Measurements from ENCODE around the gene PTPA.

PTPA gene

DNA sequence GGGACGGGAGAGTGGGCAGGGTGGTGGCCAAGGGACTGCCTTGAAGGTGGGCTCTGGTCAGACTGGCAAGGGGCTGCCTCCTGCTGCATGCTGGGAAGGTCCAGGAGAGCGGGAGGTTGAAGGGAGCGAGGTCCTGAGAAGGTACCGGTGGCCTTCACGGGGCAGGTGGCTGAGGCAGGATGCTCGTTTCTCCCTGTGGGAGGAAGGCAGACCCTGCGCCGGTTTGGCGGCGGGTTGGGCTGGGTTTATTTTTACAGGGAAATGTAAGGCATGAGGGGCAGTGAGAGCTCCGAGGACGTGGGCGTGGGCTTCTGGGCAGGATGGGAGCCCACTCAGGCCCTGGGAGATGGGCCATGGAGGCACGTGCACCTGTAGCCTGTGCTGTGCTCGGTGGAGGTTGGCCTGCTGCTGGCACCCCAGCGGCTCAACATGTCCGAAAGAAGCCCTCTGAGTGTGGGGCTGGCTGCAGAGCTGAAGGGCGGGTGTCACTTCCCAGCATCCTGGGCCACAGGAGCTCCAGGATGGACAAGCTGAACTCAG, 39.5 kb downstream of the PTPA start:
- H3K9me3 ChIP-seq (ENCODE audit: control insufficient read depth, insufficient read depth, low read depth, low read length) = no peaks in the 10 kb centered on the region
- TF ChIP-seq, protein P1, sequence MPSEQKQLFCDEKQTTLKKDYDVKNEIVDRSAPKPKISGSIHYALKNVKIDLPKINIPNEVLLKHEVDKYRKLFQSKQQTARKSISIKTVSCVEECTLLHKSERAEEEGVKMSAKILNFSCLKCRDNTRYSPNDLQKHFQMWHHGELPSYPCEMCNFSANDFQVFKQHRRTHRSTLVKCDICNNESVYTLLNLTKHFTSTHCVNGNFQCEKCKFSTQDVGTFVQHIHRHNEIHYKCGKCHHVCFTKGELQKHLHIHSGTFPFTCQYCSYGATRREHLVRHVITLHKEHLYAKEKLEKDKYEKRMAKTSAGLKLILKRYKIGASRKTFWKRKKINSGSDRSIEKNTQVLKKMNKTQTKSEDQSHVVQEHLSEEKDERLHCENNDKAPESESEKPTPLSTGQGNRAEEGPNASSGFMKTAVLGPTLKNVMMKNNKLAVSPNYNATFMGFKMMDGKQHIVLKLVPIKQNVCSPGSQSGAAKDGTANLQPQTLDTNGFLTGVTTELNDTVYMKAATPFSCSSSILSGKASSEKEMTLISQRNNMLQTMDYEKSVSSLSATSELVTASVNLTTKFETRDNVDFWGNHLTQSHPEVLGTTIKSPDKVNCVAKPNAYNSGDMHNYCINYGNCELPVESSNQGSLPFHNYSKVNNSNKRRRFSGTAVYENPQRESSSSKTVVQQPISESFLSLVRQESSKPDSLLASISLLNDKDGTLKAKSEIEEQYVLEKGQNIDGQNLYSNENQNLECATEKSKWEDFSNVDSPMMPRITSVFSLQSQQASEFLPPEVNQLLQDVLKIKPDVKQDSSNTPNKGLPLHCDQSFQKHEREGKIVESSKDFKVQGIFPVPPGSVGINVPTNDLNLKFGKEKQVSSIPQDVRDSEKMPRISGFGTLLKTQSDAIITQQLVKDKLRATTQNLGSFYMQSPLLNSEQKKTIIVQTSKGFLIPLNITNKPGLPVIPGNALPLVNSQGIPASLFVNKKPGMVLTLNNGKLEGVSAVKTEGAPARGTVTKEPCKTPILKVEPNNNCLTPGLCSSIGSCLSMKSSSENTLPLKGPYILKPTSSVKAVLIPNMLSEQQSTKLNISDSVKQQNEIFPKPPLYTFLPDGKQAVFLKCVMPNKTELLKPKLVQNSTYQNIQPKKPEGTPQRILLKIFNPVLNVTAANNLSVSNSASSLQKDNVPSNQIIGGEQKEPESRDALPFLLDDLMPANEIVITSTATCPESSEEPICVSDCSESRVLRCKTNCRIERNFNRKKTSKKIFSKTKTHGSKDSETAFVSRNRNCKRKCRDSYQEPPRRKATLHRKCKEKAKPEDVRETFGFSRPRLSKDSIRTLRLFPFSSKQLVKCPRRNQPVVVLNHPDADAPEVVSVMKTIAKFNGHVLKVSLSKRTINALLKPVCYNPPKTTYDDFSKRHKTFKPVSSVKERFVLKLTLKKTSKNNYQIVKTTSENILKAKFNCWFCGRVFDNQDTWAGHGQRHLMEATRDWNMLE (tag by site-specific recombination; conservative IDR thresholded peaks at IDR 0.05; ENCODE audit: low read depth) = no peak
- no peak for TF ChIP-seq ZNF514 (tag by site-specific recombination; IDR thresholded peaks at IDR 0.05)
- H3K27ac ChIP-seq (ENCODE audit: extremely low read depth, low read depth, low read length) = no peak overlapping the region
- CTCF ChIA-PET = interaction anchor here (0.7 to 7.3 kb wide), 2 partner anchors 8 to 18 kb away, joined by 3 to 61 read pairs; no protein-coding TSS in a partner anchor
- H3K36me3 ChIP-seq (ENCODE audit: control insufficient read depth in 2 of 2, insufficient read depth in 1 of 2, low read length in 2 of 2) = peaks cover 0 to 18% of the 10 kb centered on the region in 2 experiments; a peak in 1 of 3 replicates
- POLR2A ChIA-PET = no interaction called here
- no peaks in the 10 kb centered on the region for H3K4me1 ChIP-seq (ENCODE audit: control insufficient read depth, insufficient read depth, low read length)
- H3K4me3 ChIP-seq (ENCODE audit: low read depth, low read length) = no peak overlapping the region

DNA sequence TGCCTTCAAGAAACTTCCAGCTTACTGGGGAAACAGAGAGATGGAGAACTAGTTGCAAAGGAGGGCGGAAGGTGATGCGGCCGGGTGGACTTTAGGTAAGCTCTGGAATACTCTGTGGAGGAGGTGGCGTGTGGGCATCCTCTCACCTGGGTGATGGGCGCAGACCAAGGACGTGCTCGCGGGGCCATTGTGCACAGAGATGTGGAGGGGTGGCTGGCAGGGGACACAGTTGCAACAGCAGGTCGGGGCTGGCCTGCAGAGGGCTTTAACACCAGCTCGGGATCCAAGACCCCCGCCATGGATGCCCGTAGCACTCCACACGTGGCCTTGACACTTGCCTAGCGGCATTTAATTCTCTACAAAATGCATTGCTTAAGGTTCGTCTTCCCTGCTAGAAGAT, 40.3 kb downstream of the PTPA start:
- POLR2A ChIA-PET = no interaction called here

DNA sequence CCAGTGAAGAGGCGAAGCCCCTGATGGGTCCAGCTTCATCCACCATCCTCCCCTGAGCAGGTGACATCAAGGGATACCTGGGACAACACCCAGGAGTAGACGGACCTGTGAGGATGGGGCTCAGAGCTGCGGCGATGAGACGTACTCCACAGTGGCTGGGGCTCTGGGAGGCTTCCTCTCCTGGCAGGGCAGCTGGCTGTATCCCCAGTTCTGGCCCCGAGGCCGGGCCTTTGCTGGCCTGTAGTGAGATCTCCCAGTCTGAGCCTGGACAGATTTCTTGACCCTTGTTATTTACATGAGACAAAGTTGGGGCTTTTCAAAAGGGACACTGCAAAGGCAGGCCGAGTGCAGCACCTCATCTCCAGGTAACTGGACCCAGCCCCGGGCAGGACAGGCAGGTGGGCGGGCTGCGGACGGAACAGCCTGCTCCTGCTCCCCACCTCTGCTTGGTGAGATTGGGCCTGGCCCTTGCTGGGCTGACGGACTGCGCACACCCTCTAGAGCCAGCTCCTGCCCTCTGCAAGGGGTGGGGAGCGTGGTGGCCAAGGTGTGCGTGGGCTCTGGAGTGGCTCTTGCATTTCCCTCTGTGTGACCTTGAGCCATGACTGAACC, 43.8 kb downstream of the PTPA start:
- Histone ChIP-seq H3K9me3 (ENCODE audit: control insufficient read depth, insufficient read depth, low read depth, low read length) (no peaks in the 10 kb centered on the region), H3K4me1 (ENCODE audit: control insufficient read depth, insufficient read depth, low read length) (no peaks in the 10 kb centered on the region), H3K4me3 (ENCODE audit: low read depth, low read length) (no peak overlapping the region), H3K27ac (ENCODE audit: extremely low read depth, low read depth, low read length) (no peak overlapping the region), H3K36me3 (ENCODE audit: control insufficient read depth in 2 of 2, insufficient read depth in 1 of 2, low read length in 2 of 2) (peaks cover 0 to 7% of the 10 kb centered on the region in 2 experiments; a peak in 1 of 3 replicates)
- ChIA-PET POLR2A (interaction anchor here (0.6 to 1.0 kb wide), 2 partner anchors 13 to 23 kb away, joined by 3 read pairs; partner anchors contain the start of gene IER5L), CTCF (interaction anchor here (7.3 kb wide), 1 partner anchor 12 kb away, joined by 61 read pairs; no protein-coding TSS in a partner anchor)
- TF ChIP-seq ZNF433 (tag by site-specific recombination; IDR thresholded peaks at IDR 0.05; ENCODE audit: low read depth) (no peak), ZNF184 (tag by site-specific recombination; IDR thresholded peaks at IDR 0.05) (no peak), ZNF768 (tag by site-specific recombination; IDR thresholded peaks at IDR 0.05) (no peak), ZNF202 (tag by site-specific recombination; IDR thresholded peaks at IDR 0.05; ENCODE audit: borderline replicate concordance) (no peak)

More for the DNA sequence above, 40.3 kb downstream of the PTPA start:
- peaks cover 0 to 21% of the 10 kb centered on the region in 2 experiments; a peak in 1 of 3 replicates for H3K36me3 ChIP-seq (ENCODE audit: control insufficient read depth in 2 of 2, insufficient read depth in 1 of 2, low read length in 2 of 2)
- H3K27ac ChIP-seq (ENCODE audit: extremely low read depth, low read depth, low read length) = no peak overlapping the region
- no peak overlapping the region for H3K4me3 ChIP-seq (ENCODE audit: low read depth, low read length)
- no peaks in the 10 kb centered on the region for H3K9me3 ChIP-seq (ENCODE audit: control insufficient read depth, insufficient read depth, low read depth, low read length)
- no peaks in the 10 kb centered on the region for H3K4me1 ChIP-seq (ENCODE audit: control insufficient read depth, insufficient read depth, low read length)
- TF ChIP-seq ZNF391 (tag by site-specific recombination; IDR thresholded peaks at IDR 0.05; ENCODE audit: borderline replicate concordance, low read depth) (no peak), ZNF776 (tag by site-specific recombination; IDR thresholded peaks at IDR 0.05; ENCODE audit: borderline replicate concordance) (no peak), ZNF132 (tag by site-specific recombination; IDR thresholded peaks at IDR 0.05; ENCODE audit: borderline replicate concordance) (no peak)
- TF ChIP-seq, protein P2, sequence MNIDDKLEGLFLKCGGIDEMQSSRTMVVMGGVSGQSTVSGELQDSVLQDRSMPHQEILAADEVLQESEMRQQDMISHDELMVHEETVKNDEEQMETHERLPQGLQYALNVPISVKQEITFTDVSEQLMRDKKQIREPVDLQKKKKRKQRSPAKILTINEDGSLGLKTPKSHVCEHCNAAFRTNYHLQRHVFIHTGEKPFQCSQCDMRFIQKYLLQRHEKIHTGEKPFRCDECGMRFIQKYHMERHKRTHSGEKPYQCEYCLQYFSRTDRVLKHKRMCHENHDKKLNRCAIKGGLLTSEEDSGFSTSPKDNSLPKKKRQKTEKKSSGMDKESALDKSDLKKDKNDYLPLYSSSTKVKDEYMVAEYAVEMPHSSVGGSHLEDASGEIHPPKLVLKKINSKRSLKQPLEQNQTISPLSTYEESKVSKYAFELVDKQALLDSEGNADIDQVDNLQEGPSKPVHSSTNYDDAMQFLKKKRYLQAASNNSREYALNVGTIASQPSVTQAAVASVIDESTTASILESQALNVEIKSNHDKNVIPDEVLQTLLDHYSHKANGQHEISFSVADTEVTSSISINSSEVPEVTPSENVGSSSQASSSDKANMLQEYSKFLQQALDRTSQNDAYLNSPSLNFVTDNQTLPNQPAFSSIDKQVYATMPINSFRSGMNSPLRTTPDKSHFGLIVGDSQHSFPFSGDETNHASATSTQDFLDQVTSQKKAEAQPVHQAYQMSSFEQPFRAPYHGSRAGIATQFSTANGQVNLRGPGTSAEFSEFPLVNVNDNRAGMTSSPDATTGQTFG (tag by site-specific recombination; IDR thresholded peaks at IDR 0.05; ENCODE audit: borderline replicate concordance) = no peak
- CTCF ChIA-PET = interaction anchor here (1.0 to 7.3 kb wide), 2 partner anchors 8 to 23 kb away, joined by 6 to 61 read pairs; no protein-coding TSS in a partner anchor

Measured in HEK293 (cell line).